Gastrocnemius medialis (tissue), 4 donors: ENCODE data around the gene DPP9.

Experiments used
- POLR2A ChIP-seq, 2 donors: fragments of 450-650 bp; IDR thresholded peaks; one replicate each; pipeline ENCODE4 v1.6.1; 2017; ENCODE audit warnings: antibody characterized with exemption in 2 of 2, mild to moderate bottlenecking in 2 of 2, moderate library complexity in 2 of 2
- TF ChIP-seq, protein P1 (sequence below), 5 experiments: fragments of 450-650 bp in 3 of 5; fragments of 200-600 bp in 2 of 5; sonication (generic) in 2 of 5; IDR thresholded peaks in 4 of 5; conservative IDR thresholded peaks in 1 of 5; 1 replicate in 4 of 5; 2 replicates in 1 of 5; pipeline ENCODE4 v1.5.1; 2016 to 2019; ENCODE audit warnings: antibody characterized with exemption in 5 of 5, mild to moderate bottlenecking in 3 of 5, moderate library complexity in 3 of 5

DNA sequence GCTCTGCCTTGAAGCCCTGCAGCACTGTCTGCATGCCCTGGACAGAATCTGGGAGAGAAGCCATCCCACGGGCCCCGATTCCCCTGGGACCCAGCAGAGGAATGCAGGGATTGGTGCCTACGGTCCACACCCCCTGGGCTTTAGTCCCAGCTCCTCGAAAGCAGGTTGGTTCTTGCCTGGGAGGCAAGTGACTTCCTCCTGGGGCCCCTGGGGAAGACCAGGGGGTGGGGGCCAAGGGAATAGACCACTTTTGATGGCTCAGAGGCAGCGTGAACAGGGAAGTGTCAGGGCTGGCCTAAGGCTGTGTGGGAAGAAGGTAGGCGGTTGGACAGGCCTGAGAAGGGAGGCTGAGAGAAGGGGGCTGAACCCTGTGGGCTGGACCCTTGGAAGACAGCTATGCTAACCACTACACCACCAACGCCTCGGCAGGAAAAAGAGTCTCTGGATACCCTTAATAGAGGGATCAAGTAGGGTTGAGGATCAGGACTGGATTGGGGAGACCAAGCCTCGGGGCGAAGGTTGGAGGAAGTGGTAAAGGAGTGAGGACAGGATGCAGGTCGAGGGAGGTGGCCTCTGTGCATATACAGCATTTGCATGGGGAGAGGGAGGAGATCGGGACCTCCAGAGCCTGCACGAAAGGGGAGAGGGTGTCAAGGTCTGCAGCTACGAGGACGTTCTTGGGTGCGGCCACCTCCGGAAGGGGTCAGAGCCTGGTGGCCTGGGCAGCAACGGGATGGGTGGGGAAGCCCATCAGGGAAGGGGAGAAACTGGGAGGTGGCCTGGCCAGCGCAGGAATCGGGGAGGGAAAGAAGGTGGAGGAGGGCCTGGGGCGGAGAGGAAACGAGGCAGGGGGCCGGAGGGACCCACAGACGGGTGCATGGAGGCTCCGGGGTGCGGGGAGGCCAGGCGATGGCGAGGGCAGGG, 709 bp downstream of the DPP9 start:
- TF ChIP-seq, protein P1, sequence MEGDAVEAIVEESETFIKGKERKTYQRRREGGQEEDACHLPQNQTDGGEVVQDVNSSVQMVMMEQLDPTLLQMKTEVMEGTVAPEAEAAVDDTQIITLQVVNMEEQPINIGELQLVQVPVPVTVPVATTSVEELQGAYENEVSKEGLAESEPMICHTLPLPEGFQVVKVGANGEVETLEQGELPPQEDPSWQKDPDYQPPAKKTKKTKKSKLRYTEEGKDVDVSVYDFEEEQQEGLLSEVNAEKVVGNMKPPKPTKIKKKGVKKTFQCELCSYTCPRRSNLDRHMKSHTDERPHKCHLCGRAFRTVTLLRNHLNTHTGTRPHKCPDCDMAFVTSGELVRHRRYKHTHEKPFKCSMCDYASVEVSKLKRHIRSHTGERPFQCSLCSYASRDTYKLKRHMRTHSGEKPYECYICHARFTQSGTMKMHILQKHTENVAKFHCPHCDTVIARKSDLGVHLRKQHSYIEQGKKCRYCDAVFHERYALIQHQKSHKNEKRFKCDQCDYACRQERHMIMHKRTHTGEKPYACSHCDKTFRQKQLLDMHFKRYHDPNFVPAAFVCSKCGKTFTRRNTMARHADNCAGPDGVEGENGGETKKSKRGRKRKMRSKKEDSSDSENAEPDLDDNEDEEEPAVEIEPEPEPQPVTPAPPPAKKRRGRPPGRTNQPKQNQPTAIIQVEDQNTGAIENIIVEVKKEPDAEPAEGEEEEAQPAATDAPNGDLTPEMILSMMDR (IDR thresholded peaks at IDR 0.05 in 4 of 5, conservative IDR thresholded peaks at IDR 0.05 in 1 of 5), result no peak
- TF ChIP-seq POLR2A (IDR thresholded peaks at IDR 0.05), result no peak
